Tibial artery (tissue), 4 donors: Measurements from ENCODE around the gene HAND2.
A peak's percentile ranks its signal among the peaks of the same experiment; 100 is the strongest.

ENCODE experiments used
- DNase-seq, 2 donors: peaks; one replicate each; pipeline ENCODE4 v3.0.0-alpha.2; 2019
- H3K27ac ChIP-seq, 2 donors: fragments of 200-600 bp; sonication (generic) in 1 of 2; 1 replicate in 1 of 2; 2 replicates in 1 of 2; pipeline ENCODE4 v1.5.1; 2018 to 2019; ENCODE audit warnings: mild to moderate bottlenecking in 1 of 2
- H3K27me3 ChIP-seq, 2 donors: fragments of 200-600 bp; sonication (generic) in 1 of 2; one replicate each; pipeline versions ENCODE4 v1.5.1 to v1.6.0; 2016 to 2019
- H3K36me3 ChIP-seq, 3 donors: fragments of 200-600 bp; sonication (generic) in 2 of 3; one replicate each; pipeline ENCODE4 v1.5.1; 2016 to 2019; ENCODE audit warnings: mild to moderate bottlenecking in 2 of 3
- H3K4me1 ChIP-seq, 4 donors: fragments of 200-600 bp; sonication (generic) in 2 of 4; 1 replicate in 3 of 4; 2 replicates in 1 of 4; pipeline ENCODE4 v1.5.1; 2016 to 2019
- H3K4me3 ChIP-seq, 2 donors: fragments of 200-600 bp; sonication (generic) in 1 of 2; 1 replicate in 1 of 2; 2 replicates in 1 of 2; pipeline ENCODE4 v1.5.1; 2018 to 2019; ENCODE audit warnings: mild to moderate bottlenecking in 2 of 2
- H3K9me3 ChIP-seq, 3 donors: fragments of 200-600 bp; sonication (generic) in 1 of 3; one replicate each; pipeline ENCODE4 v1.5.1; 2016 to 2019
- intact Hi-C: fragments of 100-400 bp; cut with DNase I; formaldehyde crosslinking; loops from one replicate; pipeline ENCODE4 v1.15.0; 2023; ENCODE audit warnings: low total_unique reads
- TF ChIP-seq, protein P1 (sequence below), 2 experiments: fragments of 200-600 bp in 1 of 2; fragments of 450-650 bp in 1 of 2; IDR thresholded peaks; one replicate each; pipeline ENCODE4 v1.5.1; 2017 to 2019; ENCODE audit warnings: antibody characterized with exemption in 2 of 2, mild to moderate bottlenecking in 1 of 2, moderate library complexity in 1 of 2

Gene HAND2

DNA sequence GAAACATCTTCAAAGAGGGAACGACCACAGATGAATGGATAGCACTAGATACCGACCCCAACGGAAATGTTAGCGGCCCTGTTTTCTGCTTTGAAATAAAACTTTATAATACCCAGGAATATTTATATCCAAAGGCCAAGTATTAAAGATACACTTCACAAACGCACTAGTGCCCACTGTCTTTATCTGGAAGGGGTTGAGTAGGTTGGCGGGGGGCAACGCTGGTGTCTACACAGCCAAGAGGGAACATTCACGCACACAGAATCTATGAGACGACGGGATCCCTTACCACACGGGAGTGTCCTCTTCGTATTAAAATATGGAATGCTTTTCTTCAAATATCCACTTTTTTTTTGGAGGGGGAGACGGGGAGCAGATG is 3.3 kb downstream of the HAND2 start:
- Histone ChIP-seq H3K4me1 (peaks cover 0 to 41% (median 29%) of the 10 kb centered on the region in 4 donors), H3K27ac (peak overlapping the region; percentile 97 to 99), H3K4me3 (peak overlapping the region; percentile 91 to 92), H3K9me3 (no peaks in the 10 kb centered on the region), H3K36me3 (no peaks in the 10 kb centered on the region), H3K27me3 (no peaks in the 10 kb centered on the region)
- intact Hi-C loops = no loop called here
- no peak for DNase-seq
- TF ChIP-seq, protein P1, sequence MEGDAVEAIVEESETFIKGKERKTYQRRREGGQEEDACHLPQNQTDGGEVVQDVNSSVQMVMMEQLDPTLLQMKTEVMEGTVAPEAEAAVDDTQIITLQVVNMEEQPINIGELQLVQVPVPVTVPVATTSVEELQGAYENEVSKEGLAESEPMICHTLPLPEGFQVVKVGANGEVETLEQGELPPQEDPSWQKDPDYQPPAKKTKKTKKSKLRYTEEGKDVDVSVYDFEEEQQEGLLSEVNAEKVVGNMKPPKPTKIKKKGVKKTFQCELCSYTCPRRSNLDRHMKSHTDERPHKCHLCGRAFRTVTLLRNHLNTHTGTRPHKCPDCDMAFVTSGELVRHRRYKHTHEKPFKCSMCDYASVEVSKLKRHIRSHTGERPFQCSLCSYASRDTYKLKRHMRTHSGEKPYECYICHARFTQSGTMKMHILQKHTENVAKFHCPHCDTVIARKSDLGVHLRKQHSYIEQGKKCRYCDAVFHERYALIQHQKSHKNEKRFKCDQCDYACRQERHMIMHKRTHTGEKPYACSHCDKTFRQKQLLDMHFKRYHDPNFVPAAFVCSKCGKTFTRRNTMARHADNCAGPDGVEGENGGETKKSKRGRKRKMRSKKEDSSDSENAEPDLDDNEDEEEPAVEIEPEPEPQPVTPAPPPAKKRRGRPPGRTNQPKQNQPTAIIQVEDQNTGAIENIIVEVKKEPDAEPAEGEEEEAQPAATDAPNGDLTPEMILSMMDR (IDR thresholded peaks at IDR 0.05) = no peak

DNA sequence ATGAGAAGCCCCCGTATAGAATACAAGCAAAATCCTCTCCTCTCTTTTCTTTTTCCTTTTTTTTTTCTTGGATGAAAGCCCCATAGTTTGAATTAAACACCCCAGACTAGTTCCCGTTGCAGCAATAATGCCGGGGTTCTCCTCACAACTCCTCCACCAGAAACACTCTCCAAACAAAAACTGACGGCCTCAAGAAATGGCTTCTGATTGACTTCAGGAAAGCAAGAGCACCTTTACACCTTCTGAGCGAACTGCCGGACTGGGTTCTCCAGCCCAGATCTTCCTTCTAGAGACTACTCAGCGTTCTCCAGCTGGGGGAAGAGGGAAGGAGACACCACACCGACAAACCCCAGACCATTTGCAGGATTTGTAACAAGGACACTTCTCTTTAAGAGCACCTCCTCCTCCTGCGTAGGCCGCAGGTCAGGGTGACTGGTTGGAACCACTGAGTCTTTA is 4.0 kb downstream of the HAND2 start:
- peaks cover 0 to 42% (median 31%) of the 10 kb centered on the region in 4 donors for H3K4me1 ChIP-seq
- intact Hi-C loops = no loop called here
- H3K27me3 ChIP-seq = no peaks in the 10 kb centered on the region
- peak overlapping the region; percentile 91 to 92 for H3K4me3 ChIP-seq
- H3K27ac ChIP-seq = peak overlapping the region; percentile 97 to 99
- TF ChIP-seq, protein P1 (IDR thresholded peaks at IDR 0.05) = no peak
- H3K36me3 ChIP-seq = no peaks in the 10 kb centered on the region
- DNase-seq = no peak
- H3K9me3 ChIP-seq = no peaks in the 10 kb centered on the region

- intact Hi-C loops = no loop called here
- peaks cover 0 to 42% (median 28%) of the 10 kb centered on the region in 4 donors for H3K4me1 ChIP-seq
- H3K36me3 ChIP-seq = no peaks in the 10 kb centered on the region
- peak overlapping the region; percentile 91 to 92 for H3K4me3 ChIP-seq
- TF ChIP-seq, protein P1 (IDR thresholded peaks at IDR 0.05) = no peak
- peak overlapping the region; percentile 97 to 99 for H3K27ac ChIP-seq
- no peaks in the 10 kb centered on the region for H3K27me3 ChIP-seq
- H3K9me3 ChIP-seq = no peaks in the 10 kb centered on the region
- no peak for DNase-seq
Measured at GRCh38 chr4:173525118-173526011, 4.7 kb downstream of the HAND2 start.

- intact Hi-C loops = loop anchor here (5.0 kb wide), 1 partner anchor 152 kb away; the partner anchor contains the start of gene SAP30
- H3K4me3 ChIP-seq = peak overlapping the region; percentile 91 to 92
- no peaks in the 10 kb centered on the region for H3K27me3 ChIP-seq
- H3K27ac ChIP-seq = peak overlapping the region; percentile 97 to 99
- no peaks in the 10 kb centered on the region for H3K9me3 ChIP-seq
- peaks cover 0 to 49% (median 26%) of the 10 kb centered on the region in 4 donors for H3K4me1 ChIP-seq
- TF ChIP-seq, protein P1 (IDR thresholded peaks at IDR 0.05) = no peak
- no peak for DNase-seq
- no peaks in the 10 kb centered on the region for H3K36me3 ChIP-seq
Measured at GRCh38 chr4:173524218-173525117, 5.6 kb downstream of the HAND2 start.

DNA sequence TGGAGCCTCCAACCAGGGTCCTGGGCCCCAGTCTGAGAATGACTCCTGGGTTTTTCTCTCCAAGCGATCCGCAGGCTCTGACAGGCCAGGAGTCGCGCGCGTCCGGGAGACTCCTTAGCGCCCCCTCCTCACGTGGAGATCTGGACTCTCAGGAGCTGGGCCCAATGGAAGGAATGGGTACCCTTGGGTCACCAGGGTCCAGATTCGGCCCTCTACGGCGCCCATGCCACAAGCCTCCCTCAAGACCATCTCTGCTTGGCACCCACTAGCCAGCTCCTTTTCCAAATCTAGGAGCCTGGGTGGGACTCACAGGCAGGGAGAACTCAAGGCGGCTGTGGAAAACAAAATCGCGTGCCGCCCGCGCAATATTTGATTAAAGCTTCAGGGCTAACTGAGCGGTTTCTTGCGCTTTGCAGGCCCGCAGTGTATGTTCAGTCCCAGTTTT is 7.1 kb downstream of the HAND2 start:
- Histone ChIP-seq H3K9me3 (no peaks in the 10 kb centered on the region), H3K4me1 (peaks cover 0 to 64% (median 31%) of the 10 kb centered on the region in 4 donors), H3K27ac (peak overlapping the region; percentile 97 to 99), H3K27me3 (no peaks in the 10 kb centered on the region), H3K4me3 (peak overlapping the region; percentile 61 to 64), H3K36me3 (no peaks in the 10 kb centered on the region)
- intact Hi-C loops = loop anchor here (5.0 kb wide), 1 partner anchor 151 kb away; the partner anchor contains the start of gene SAP30
- no peak for DNase-seq
- TF ChIP-seq, protein P1 (IDR thresholded peaks at IDR 0.05) = no peak
